ENCODE measurements around the gene RNF220.

DNA sequence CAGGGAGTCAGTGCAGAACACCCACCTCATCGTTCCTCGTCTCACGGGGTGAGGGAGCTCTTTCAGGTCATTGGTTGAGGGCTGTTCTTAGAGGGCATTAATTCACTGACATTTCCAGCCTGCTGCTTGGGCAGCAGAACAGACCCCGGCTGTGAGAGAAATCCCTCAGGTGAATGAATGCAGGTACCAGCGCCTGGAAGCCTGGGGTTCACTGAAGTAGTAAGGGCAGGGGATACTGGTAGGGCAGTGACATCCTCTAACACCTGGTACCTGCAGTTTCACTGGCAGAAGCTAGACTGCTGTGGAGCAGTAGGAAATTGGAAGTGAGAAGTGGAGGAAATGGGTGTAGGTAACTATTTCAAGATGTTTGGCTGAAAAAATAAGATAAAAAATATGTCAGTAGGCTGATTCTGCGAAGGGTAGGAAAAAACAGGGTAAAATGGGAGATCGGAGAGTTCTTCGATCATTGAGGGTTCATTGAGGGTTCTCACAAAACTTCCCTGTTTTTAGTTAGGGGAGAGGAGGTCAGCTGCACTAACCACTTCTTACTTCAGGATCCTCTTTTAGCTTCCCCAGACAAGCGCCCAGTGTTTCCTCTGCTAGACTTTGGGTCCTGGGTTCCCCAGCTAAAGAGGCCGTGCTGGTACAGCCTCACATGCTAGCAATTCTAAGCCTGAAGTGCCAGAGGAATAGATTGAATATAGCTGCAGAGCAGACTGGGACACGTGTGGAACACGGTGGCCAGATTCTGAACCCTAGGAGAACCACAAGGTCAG lies 55.2 kb downstream of the RNF220 start:
- TF ChIP-seq, protein P1, sequence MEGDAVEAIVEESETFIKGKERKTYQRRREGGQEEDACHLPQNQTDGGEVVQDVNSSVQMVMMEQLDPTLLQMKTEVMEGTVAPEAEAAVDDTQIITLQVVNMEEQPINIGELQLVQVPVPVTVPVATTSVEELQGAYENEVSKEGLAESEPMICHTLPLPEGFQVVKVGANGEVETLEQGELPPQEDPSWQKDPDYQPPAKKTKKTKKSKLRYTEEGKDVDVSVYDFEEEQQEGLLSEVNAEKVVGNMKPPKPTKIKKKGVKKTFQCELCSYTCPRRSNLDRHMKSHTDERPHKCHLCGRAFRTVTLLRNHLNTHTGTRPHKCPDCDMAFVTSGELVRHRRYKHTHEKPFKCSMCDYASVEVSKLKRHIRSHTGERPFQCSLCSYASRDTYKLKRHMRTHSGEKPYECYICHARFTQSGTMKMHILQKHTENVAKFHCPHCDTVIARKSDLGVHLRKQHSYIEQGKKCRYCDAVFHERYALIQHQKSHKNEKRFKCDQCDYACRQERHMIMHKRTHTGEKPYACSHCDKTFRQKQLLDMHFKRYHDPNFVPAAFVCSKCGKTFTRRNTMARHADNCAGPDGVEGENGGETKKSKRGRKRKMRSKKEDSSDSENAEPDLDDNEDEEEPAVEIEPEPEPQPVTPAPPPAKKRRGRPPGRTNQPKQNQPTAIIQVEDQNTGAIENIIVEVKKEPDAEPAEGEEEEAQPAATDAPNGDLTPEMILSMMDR (IDR thresholded peaks at IDR 0.05) = no peak
- TF ChIP-seq POLR2A (IDR thresholded peaks at IDR 0.05) = no peak
